ENCODE data around the gene CLEC17A. TPM values are rescaled to one million over a fixed set of nuclear protein-coding genes. Genes with fewer than 3 reads are reported as not detected.
A peak's percentile ranks its signal among the peaks of the same experiment; 100 is the strongest.

CLEC17A gene
- total and polyA plus RNA-seq, 12 donors = 0.12 TPM; not detected in 11

DNA sequence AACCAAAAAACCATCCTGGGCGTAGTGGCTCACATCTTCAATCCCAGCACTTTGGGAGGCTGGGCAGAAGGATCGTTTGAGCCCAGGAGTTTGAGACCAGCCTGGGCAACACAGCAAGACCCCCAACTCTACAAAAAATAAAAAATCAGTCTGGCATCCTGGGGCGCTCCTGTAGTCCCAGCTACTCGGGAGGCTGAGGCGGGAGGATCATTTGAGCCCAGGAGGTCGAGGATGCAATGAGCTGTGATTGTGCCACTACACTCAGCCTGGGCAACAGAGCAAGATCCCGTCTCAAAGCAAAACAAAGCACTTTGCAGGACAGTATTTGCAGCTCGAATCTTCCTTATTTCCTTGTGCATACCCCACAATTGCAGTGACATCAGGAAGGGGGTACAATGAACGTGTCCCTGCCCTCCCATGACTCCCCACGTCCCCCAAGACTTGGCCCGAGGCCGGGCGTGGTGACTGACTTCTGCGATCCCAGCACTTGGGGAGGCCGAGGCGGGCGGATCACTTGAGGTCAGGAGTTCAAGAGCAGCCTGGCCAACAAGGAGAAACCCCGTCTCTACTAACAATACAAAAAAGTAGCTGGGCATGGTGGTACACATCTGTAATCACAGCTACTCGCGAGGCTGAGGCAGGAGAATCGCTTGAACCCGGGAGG lies 11.9 kb upstream of the CLEC17A start:
- Histone ChIP-seq H3K36me3 (peaks cover 0 to 32% (median 3%) of the 10 kb centered on the region in 9 donors), H3K4me1 (peaks cover 4 to 47% (median 32%) of the 10 kb centered on the region in 9 donors), H3K27me3 (no peaks in the 10 kb centered on the region), H3K9me3 (no peaks in the 10 kb centered on the region), H3K4me3 (peak overlapping the region; percentile 69 to 99 (median 96)), H3K27ac (peak overlapping the region in 9 of 10 donors; percentile 83 to 95 (median 93))
- 41 to 43% methylated on average over 22 of the region's 22 CpGs for WGBS, 2 donors
- intact Hi-C loops (cut with DNase I) = loop anchor here in 8 of 10 donors (5.0 to 10.0 kb wide), 7 partner anchors 114 to 324 kb away; partner anchors contain the start of genes OR7A17 (in 3 of the 8) and ZNF333 (in 1 of the 8)
- TF ChIP-seq CTCF (IDR thresholded peaks at IDR 0.05) = no peak
- no peak for ATAC-seq
- no peak for DNase-seq

DNA sequence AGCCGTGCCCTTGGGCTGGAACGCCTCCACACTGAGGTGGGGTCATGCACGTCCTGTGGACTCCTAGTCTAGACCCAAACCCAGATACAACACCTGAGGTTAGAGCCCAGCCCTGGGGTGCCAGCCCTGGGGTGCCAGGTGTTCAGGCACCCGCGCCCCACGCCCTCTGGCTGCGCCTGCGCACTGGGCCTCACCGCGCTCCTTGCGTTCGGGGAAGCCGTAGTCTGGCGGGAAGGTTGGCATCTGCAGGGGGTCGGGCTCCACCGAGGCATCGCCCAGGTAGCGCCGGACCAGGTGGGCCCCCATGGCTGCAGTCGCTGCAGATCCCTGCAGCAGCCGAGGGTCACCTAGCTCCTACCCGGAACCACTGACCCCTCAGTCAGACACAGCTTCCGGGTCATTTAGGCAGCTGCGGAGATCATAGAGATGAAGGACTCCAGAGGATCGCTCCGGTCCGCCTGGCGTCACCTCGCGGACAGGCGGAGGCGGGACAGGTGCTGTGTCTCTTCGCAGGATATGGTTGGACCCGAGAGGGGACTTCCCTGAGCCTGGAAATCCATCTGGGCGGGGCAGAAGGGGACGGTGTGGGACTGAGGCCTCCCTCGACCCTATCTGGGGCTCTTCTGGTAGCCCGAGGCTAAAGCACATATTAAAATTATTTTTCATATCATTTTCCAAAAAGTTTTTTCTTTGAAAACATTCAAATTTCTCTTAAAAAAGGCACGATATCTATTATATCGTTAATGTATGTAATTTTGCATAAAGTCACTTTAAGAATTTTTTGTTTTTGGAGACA lies 11.0 kb upstream of the CLEC17A start, which contains the start of gene NDUFB7:
Gene NDUFB7, minus strand, starts transcription at position 372 of the 796 bp plus-strand sequence. Its CDS starts 66 bp downstream, at position 306.
- H3K27me3 ChIP-seq = no peaks in the 10 kb centered on the region
- WGBS, 2 donors = 3% methylated on average over 40 of the region's 40 CpGs
- H3K27ac ChIP-seq = peak within 1 kb of the TSS; percentile 70 to 95 (median 92)
- H3K9me3 ChIP-seq = no peaks in the 10 kb centered on the region
- H3K36me3 ChIP-seq = peaks cover 0 to 25% (median 0%) of the 10 kb centered on the region in 9 donors
- DNase-seq (peak; percentile 89 to 92), ATAC-seq (peak; percentile 95 to 98 (median 98))
- TF ChIP-seq CTCF (IDR thresholded peaks at IDR 0.05) = peak; percentile 53 to 91 (median 70)
- H3K4me1 ChIP-seq = peaks cover 4 to 47% (median 32%) of the 10 kb centered on the region in 9 donors
- H3K4me3 ChIP-seq = peak within 1 kb of the TSS; percentile 69 to 99 (median 96)
- intact Hi-C loops (cut with DNase I) = loop anchor here in 9 of 10 donors (2.0 to 10.0 kb wide), 8 partner anchors 113 to 323 kb away; partner anchors contain the start of genes OR7A17 (in 3 of the 9) and ZNF333 (in 1 of the 9)

- Histone ChIP-seq H3K36me3 (no peaks in the 10 kb centered on the region), H3K27me3 (no peaks in the 10 kb centered on the region), H3K27ac (no peak overlapping the region), H3K4me1 (peaks cover 4 to 27% (median 15%) of the 10 kb centered on the region in 9 donors), H3K4me3 (no peak overlapping the region), H3K9me3 (no peaks in the 10 kb centered on the region)
- 78 to 85% methylated on average over 6 of the region's 6 CpGs for WGBS, 2 donors
- ATAC-seq = no peak
- TF ChIP-seq CTCF (IDR thresholded peaks at IDR 0.05) = no peak
- no peak for DNase-seq
- intact Hi-C loops (cut with DNase I) = loop anchor here in 5 of 10 donors (5.0 to 10.0 kb wide), 5 partner anchors 109 to 319 kb away; partner anchors contain the start of gene OR7A17 (in 4 of the 5)
Measured at GRCh38 chr19:14575428-14575980, 7.4 kb upstream of the CLEC17A start.

DNA sequence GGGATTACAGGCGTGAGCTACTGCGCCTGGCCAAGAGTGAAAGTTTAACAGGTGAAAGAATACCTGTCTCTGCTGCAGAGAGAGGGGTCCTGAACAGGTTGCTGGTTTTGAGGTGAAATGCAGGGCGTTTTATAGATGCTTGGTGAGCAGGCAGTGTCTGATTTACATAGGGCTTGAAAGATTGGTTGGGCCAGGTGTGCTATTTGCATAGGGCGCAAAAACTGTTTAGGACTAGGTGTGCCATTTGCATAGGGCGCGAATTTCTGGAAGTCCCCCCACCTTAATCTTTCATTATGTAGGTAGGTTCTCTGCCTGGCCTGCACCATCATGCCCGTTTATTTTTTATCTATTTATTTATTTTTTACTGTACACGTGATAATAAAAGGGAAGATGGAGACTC lies 6.5 kb upstream of the CLEC17A start:
- Histone ChIP-seq H3K9me3 (no peaks in the 10 kb centered on the region), H3K4me1 (peaks cover 0 to 19% (median 7%) of the 10 kb centered on the region in 9 donors), H3K27me3 (no peaks in the 10 kb centered on the region), H3K27ac (no peak overlapping the region), H3K36me3 (no peaks in the 10 kb centered on the region), H3K4me3 (no peak overlapping the region)
- WGBS, 2 donors = 87% methylated on average over 8 of the region's 8 CpGs
- DNase-seq = no peak
- intact Hi-C loops (cut with DNase I) = loop anchor here in 5 of 10 donors (5.0 to 10.0 kb wide), 5 partner anchors 108 to 318 kb away; partner anchors contain the start of gene OR7A17 (in 4 of the 5)
- no peak for TF ChIP-seq CTCF (IDR thresholded peaks at IDR 0.05)
- no peak for ATAC-seq
